H9 (cell line): ENCODE data around the gene CSMD2. TPM values are rescaled to one million over a fixed set of nuclear protein-coding genes. Genes with fewer than 3 reads are reported as not detected.

Experiments used
- DNase-seq: peaks from one replicate; pipeline ENCODE4 v3.0.0-alpha.2; 2017
- H2AFZ ChIP-seq: one replicate; pipeline ENCODE4 v1.6.1; 2013; ENCODE audit warnings: mild to moderate bottlenecking, low read length, control low read depth, moderate library complexity
- H2AK5ac ChIP-seq: 2 replicates; pipeline ENCODE4 v1.6.1; 2013; ENCODE audit warnings: low read length, control low read depth, mixed read lengths; ENCODE audit not compliant: insufficient read length
- H2BK120ac ChIP-seq: one replicate; pipeline ENCODE4 v1.6.1; 2013; ENCODE audit warnings: low read depth, mild to moderate bottlenecking, low read length, control low read depth, inconsistent platforms; ENCODE audit not compliant: poor library complexity, severe bottlenecking
- H2BK12ac ChIP-seq: 2 replicates; pipeline ENCODE4 v1.6.1; 2013; ENCODE audit warnings: low read length, control low read depth, mixed read lengths, low read depth; ENCODE audit not compliant: insufficient read length
- H2BK15ac ChIP-seq: 2 replicates; pipeline ENCODE4 v1.6.1; 2013; ENCODE audit warnings: low read depth, low read length, control low read depth
- H2BK20ac ChIP-seq: one replicate; pipeline ENCODE4 v1.6.1; 2013; ENCODE audit warnings: low read depth, mild to moderate bottlenecking, low read length, control low read depth, inconsistent platforms; ENCODE audit not compliant: poor library complexity, severe bottlenecking
- H2BK5ac ChIP-seq: 2 replicates; pipeline ENCODE4 v1.6.1; 2013; ENCODE audit warnings: low read length, control low read depth, mixed read lengths; ENCODE audit not compliant: insufficient read length
- H3K14ac ChIP-seq: 2 replicates; pipeline ENCODE4 v1.6.1; 2013; ENCODE audit warnings: low read length, control low read depth; ENCODE audit not compliant: insufficient read depth
- H3K18ac ChIP-seq: 2 replicates; pipeline ENCODE4 v1.6.1; 2013; ENCODE audit warnings: low read depth, mild to moderate bottlenecking, mixed read lengths, low read length, control low read depth; ENCODE audit not compliant: insufficient read length
- H3K23ac ChIP-seq: 2 replicates; pipeline ENCODE4 v1.6.1; 2013; ENCODE audit warnings: low read length, control low read depth, mixed read lengths, low read depth; ENCODE audit not compliant: insufficient read length
- H3K23me2 ChIP-seq: 2 replicates; pipeline ENCODE4 v1.6.1; 2013; ENCODE audit warnings: low read depth, mild to moderate bottlenecking, mixed read lengths, low read length, control low read depth; ENCODE audit not compliant: insufficient read length, poor library complexity, severe bottlenecking
- H3K27ac ChIP-seq: 2 replicates; pipeline ENCODE4 v1.5.1; 2013; ENCODE audit warnings: low read length, control low read depth, mixed read lengths, low read depth; ENCODE audit not compliant: insufficient read length
- H3K27me3 ChIP-seq: 2 replicates; pipeline ENCODE4 v1.6.1; 2013; ENCODE audit warnings: low read length, control low read depth, inconsistent platforms; ENCODE audit not compliant: insufficient read depth
- H3K4ac ChIP-seq: 2 replicates; pipeline ENCODE4 v1.6.1; 2013; ENCODE audit warnings: low read depth, mild to moderate bottlenecking, control low read depth, inconsistent platforms, low read length, moderate library complexity
- H3K4me1 ChIP-seq: 2 replicates; pipeline ENCODE4 v1.6.1; 2013; ENCODE audit warnings: low read length, control low read depth, inconsistent platforms; ENCODE audit not compliant: insufficient read depth
- H3K4me2 ChIP-seq: 2 replicates; pipeline ENCODE4 v1.6.1; 2013; ENCODE audit warnings: low read length, control low read depth, mixed read lengths; ENCODE audit not compliant: insufficient read length, insufficient read depth
- H3K56ac ChIP-seq: 2 replicates; pipeline ENCODE4 v1.6.1; 2013; ENCODE audit warnings: low read depth, mild to moderate bottlenecking, mixed read lengths, low read length, control low read depth; ENCODE audit not compliant: insufficient read length
- H3K79me1 ChIP-seq: 2 replicates; pipeline ENCODE4 v1.6.1; 2013; ENCODE audit warnings: low read depth, mild to moderate bottlenecking, moderate library complexity, low read length, control low read depth, inconsistent platforms; ENCODE audit not compliant: insufficient read depth, poor library complexity, severe bottlenecking
- H3K79me2 ChIP-seq: 2 replicates; pipeline ENCODE4 v1.6.1; 2013; ENCODE audit warnings: low read length, control low read depth, inconsistent platforms; ENCODE audit not compliant: insufficient read depth
- H3K9ac ChIP-seq: 2 replicates; pipeline ENCODE4 v1.6.1; 2013; ENCODE audit warnings: low read length, control low read depth, mixed read lengths; ENCODE audit not compliant: insufficient read length; ENCODE audit errors: extremely low read depth
- H3K9me3 ChIP-seq: one replicate; pipeline ENCODE4 v1.6.1; 2013; ENCODE audit warnings: low read depth, low read length, inconsistent platforms; ENCODE audit not compliant: control insufficient read depth
- H3T11ph ChIP-seq: one replicate; pipeline ENCODE4 v1.6.1; 2013; ENCODE audit warnings: mild to moderate bottlenecking, low read length, control low read depth, inconsistent platforms
- H4K20me1 ChIP-seq: one replicate; pipeline ENCODE4 v1.6.1; 2013; ENCODE audit not compliant: control insufficient read depth, insufficient read length, insufficient read depth
- H4K5ac ChIP-seq: 2 replicates; pipeline ENCODE4 v1.6.1; 2013; ENCODE audit warnings: low read depth, mild to moderate bottlenecking, mixed read lengths, low read length, control low read depth; ENCODE audit not compliant: insufficient read length
- H4K8ac ChIP-seq: replicated peaks from 2 replicates; pipeline ENCODE4 v1.6.1; 2013; ENCODE audit warnings: low read length, control low read depth, mixed read lengths, low read depth; ENCODE audit not compliant: insufficient read length
- H4K91ac ChIP-seq: 2 replicates; pipeline ENCODE4 v1.6.1; 2013; ENCODE audit warnings: low read depth, mild to moderate bottlenecking, moderate library complexity, mixed read lengths, low read length, control low read depth; ENCODE audit not compliant: insufficient read length
- H3K27ac Mint-ChIP-seq, 3 experiments: 2 replicates in 2 of 3; 3 replicates in 1 of 3; pipeline ENCODE4 v1.8.0; 2020 to 2021; ENCODE audit warnings: mixed read lengths in 3 of 3, mild to moderate bottlenecking in 1 of 3, moderate library complexity in 1 of 3
- H3K27me3 Mint-ChIP-seq: 2 replicates; pipeline ENCODE4 v1.8.0; 2021; ENCODE audit warnings: low read depth, mild to moderate bottlenecking, moderate library complexity, mixed read lengths
- H3K36me3 Mint-ChIP-seq, 3 experiments: 2 replicates in 2 of 3; 3 replicates in 1 of 3; pipeline ENCODE4 v1.8.0; 2020 to 2021; ENCODE audit warnings: low read depth in 3 of 3, mixed read lengths in 3 of 3; ENCODE audit not compliant: insufficient read depth in 1 of 3
- H3K4me1 Mint-ChIP-seq, 2 experiments: 2 replicates each; pipeline ENCODE4 v1.8.0; 2020; ENCODE audit warnings: mixed read lengths in 2 of 2
- H3K4me3 Mint-ChIP-seq, 2 experiments: 2 replicates in 1 of 2; 3 replicates in 1 of 2; pipeline ENCODE4 v1.8.0; 2020 to 2021; ENCODE audit warnings: mild to moderate bottlenecking in 2 of 2, mixed read lengths in 2 of 2, moderate library complexity in 1 of 2
- H3K9me3 Mint-ChIP-seq, 2 experiments: 2 replicates in 1 of 2; 3 replicates in 1 of 2; pipeline ENCODE4 v1.8.0; 2020; ENCODE audit warnings: mild to moderate bottlenecking in 2 of 2, mixed read lengths in 2 of 2, moderate library complexity in 1 of 2
- CTCF ChIP-seq: fragments of 200-600 bp; sonication (generic); conservative IDR thresholded peaks from 3 replicates; pipeline ENCODE4 v1.8.0; 2021; ENCODE audit warnings: antibody characterized with exemption, mild to moderate bottlenecking
- WGBS: extraction: QIAGEN DNeasy Blood & Tissue Kit; methylation state at CpG from one replicate; pipeline ENCODE4 v1.1.7; 2013; ENCODE audit warnings: missing lambda C conversion rate, low lambda C conversion rate, mixed read lengths; ENCODE audit not compliant: insufficient read length; ENCODE audit errors: extremely low coverage; 5-methylcytosine and 5-hydroxymethylcytosine counted together
- total RNA-seq: library from RNA; stranded (reverse); gene quantifications from 2 replicates; pipeline ENCODE4 v1.2.1, GENCODE V29; 2021

The CSMD2 gene
- total RNA-seq, 1 experiment from 2014 or later = 6.4 TPM

DNA sequence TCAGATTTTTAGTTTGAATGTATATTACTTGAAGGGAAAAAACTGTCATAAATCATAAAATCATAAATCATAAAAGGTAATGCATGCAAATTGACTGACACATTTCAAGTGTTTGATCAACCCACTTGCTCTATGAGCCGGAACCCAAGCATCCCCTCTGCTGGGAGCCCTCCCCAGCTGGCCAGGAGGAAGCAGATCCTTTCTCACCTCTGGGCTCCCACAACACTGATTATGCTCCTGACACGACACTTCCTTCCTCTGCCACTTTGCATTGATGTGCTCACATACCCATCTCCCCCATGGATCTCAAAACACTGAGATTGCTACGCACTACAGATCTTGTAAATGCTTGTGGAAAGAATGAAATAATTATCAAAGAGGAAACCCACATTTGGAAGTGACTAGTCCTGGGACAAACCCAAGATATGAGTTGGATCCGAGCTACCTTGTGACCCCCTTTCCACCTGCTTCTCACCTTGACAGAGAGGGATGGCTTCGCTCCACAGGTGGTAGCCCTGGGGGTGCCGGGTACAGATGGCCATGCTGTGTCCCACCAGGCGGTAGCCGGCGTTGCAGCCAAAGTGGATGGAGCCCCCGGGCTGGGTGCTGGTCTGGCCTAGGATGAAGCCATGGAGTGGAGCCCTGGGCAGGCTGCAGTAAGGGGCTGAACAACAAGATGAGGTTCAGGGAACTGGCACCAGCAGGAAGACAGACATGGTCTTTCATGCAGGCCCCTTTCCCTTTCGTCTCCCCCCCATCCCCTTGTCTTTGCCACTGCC is 588.0 kb downstream of the CSMD2 start:
- no peak for DNase-seq
- no peak overlapping the region for H3K4ac ChIP-seq
- Mint-ChIP-seq H3K27me3 (peaks cover 5% of the 10 kb centered on the region; the same call in 1 of the 2 replicates), H3K4me1 (peaks cover 19 to 25% of the 10 kb centered on the region in 2 experiments), H3K36me3 (peaks cover 0 to 3% (median 1%) of the 10 kb centered on the region in 3 experiments; a peak in 2 of 7 replicates), H3K4me3 (no peak overlapping the region), H3K9me3 (no peaks in the 10 kb centered on the region), H3K27ac (peak overlapping the region in 1 of 3 experiments; percentile 52; a peak in 1 of 7 replicates)
- no peak overlapping the region for H2BK12ac ChIP-seq
- no peaks in the 10 kb centered on the region for H3K27me3 ChIP-seq
- H4K8ac ChIP-seq = no peak overlapping the region
- H2BK20ac ChIP-seq = no peak overlapping the region
- no peaks in the 10 kb centered on the region for H3K9me3 ChIP-seq
- H2AK5ac ChIP-seq = no peak overlapping the region
- H3K79me1 ChIP-seq = no peaks in the 10 kb centered on the region
- H2AFZ ChIP-seq = no peak overlapping the region
- no peak overlapping the region for H3K9ac ChIP-seq
- no peak overlapping the region for H3K4me2 ChIP-seq
- H3K4me1 ChIP-seq = no peaks in the 10 kb centered on the region
- no CpG with 5 or more reads among the region's 11 CpGs for WGBS
- H3K18ac ChIP-seq = no peak overlapping the region
- H2BK15ac ChIP-seq = no peak overlapping the region
- H2BK120ac ChIP-seq = no peak overlapping the region
- H3T11ph ChIP-seq = no peak overlapping the region
- no peaks in the 10 kb centered on the region for H4K20me1 ChIP-seq
- no peak overlapping the region for H3K27ac ChIP-seq
- no peaks in the 10 kb centered on the region for H3K23me2 ChIP-seq
- H4K5ac ChIP-seq = no peak overlapping the region
- no peaks in the 10 kb centered on the region for H3K79me2 ChIP-seq
- H3K14ac ChIP-seq = no peak overlapping the region
- H3K56ac ChIP-seq = no peak overlapping the region
- no peak overlapping the region for H3K23ac ChIP-seq
- H2BK5ac ChIP-seq = no peak overlapping the region
- TF ChIP-seq CTCF = no peak
- H4K91ac ChIP-seq = no peak overlapping the region
